Measurements from ENCODE around the gene CPN2. TPM values are rescaled to one million over a fixed set of nuclear protein-coding genes. Genes with fewer than 3 reads are reported as not detected.

Gene CPN2
- total RNA-seq, 1 donor, result not detected

- no peak for TF ChIP-seq CTCF (IDR thresholded peaks at IDR 0.05; ENCODE audit: insufficient read depth, low read length)
- no peak overlapping the region for H3K4me3 ChIP-seq (ENCODE audit: low read depth, low read length)
- DNase-seq (ENCODE audit: low read depth), result peak; percentile 59
Observed at GRCh38 chr3:194323785-194324735, 27.1 kb downstream of the CPN2 start.

GRCh38 chr3:194322678-194323211, 28.4 kb downstream of the CPN2 start:
- TF ChIP-seq CTCF (IDR thresholded peaks at IDR 0.05; ENCODE audit: insufficient read depth, low read length), result no peak
- no peak overlapping the region for H3K4me3 ChIP-seq (ENCODE audit: low read depth, low read length)
- peak; percentile 58 for DNase-seq (ENCODE audit: low read depth)

GRCh38 chr3:194321693-194322640, 29.2 kb downstream of the CPN2 start:
- no peak overlapping the region for H3K4me3 ChIP-seq (ENCODE audit: low read depth, low read length)
- no peak for TF ChIP-seq CTCF (IDR thresholded peaks at IDR 0.05; ENCODE audit: insufficient read depth, low read length)
- DNase-seq (ENCODE audit: low read depth), result no peak

GRCh38 chr3:194320744-194321243, 30.3 kb downstream of the CPN2 start:
- no peak overlapping the region for H3K4me3 ChIP-seq (ENCODE audit: low read depth, low read length)
- no peak for DNase-seq (ENCODE audit: low read depth)
- TF ChIP-seq CTCF (IDR thresholded peaks at IDR 0.05; ENCODE audit: insufficient read depth, low read length), result no peak

GRCh38 chr3:194320100-194320499, 31.0 kb downstream of the CPN2 start:
- TF ChIP-seq CTCF (IDR thresholded peaks at IDR 0.05; ENCODE audit: insufficient read depth, low read length), result no peak
- H3K4me3 ChIP-seq (ENCODE audit: low read depth, low read length), result no peak overlapping the region
- DNase-seq (ENCODE audit: low read depth), result no peak

- no peak for TF ChIP-seq CTCF (IDR thresholded peaks at IDR 0.05; ENCODE audit: insufficient read depth, low read length)
- H3K4me3 ChIP-seq (ENCODE audit: low read depth, low read length), result no peak overlapping the region
- peak; percentile 32 for DNase-seq (ENCODE audit: low read depth)
Observed at GRCh38 chr3:194318511-194319161, 32.5 kb downstream of the CPN2 start.

All from fibroblast of the aortic adventitia (primary cell).